Femur (tissue), 1 donor: ENCODE results near the gene FBXO36.
"Not testable (repeated sequence)": the region's sequence is repeated elsewhere in the genome, so short reads cannot be mapped to it uniquely, and the experiment has no call there.

Source experiments
- DNase-seq: peaks from one replicate; pipeline ENCODE4 v3.0.0-alpha.2; 2017

Gene FBXO36

DNA sequence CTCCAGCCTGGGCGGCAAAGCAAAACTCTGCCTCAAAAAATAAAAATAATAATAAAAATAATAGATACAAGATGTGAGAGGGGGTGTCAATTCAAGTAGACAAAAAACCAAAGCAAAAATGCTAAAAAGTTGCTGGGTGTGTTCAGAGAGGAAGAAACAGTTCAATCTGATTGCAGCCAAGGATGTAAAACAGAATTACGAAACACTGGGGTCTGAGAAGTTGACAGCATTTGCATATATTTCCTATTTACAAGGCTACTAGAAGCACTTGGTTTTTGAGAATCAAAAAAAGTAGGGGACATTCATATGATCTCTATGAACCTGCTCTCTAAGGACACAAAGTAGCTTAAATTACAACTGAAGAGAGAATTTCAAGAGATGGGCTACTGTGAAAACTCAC is 8.1 kb upstream of the FBXO36 start:
- no peak for DNase-seq

DNA sequence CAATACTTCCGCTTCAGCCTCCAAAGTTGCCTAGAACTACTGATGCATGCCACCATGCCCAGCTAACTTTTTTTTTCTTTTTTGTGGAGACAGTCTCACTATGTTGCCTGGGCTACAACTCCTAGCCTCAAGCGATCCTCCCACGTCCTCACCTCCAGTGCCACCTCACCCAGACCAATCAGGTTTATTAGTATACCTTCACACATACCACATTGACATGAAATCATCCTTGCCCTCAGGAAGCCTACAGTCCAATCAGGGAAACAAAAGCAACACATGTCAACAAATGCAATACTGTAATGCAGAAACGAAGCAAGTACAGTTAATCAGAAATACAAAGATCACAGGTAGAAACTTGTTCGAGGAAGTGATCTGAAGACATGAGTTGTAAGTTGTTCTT is 4.5 kb upstream of the FBXO36 start:
- no peak for DNase-seq

DNA sequence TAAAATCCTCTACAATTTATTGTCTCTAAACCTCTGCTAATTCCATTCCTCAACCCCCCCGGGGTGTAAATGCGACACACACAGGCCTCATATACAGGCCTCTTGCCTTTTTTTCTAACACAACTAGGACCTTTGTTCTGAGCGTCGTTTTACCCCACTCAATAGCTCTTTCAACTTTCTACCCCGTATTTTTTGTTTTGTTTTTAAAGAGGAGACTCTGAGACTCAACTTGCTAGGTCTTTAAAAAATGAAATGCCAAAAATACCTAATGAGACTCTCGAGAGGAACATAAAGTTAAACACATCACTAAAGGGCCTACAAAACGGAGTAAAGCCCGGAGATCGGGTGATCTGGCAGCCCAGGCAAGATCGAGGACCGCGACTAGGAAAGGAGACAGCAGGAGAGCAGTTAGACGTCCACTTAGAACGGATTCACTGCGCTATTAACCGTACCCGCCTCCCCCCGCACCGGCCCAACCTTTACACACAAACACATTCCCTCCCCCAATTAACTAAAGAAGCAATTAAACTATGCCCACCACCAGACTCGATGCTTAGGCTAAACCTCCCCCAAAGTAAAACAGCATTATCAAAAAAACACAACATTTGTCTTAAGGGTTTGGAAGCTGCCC is 2.2 kb upstream of the FBXO36 start:
- DNase-seq, result peak; percentile 28

DNA sequence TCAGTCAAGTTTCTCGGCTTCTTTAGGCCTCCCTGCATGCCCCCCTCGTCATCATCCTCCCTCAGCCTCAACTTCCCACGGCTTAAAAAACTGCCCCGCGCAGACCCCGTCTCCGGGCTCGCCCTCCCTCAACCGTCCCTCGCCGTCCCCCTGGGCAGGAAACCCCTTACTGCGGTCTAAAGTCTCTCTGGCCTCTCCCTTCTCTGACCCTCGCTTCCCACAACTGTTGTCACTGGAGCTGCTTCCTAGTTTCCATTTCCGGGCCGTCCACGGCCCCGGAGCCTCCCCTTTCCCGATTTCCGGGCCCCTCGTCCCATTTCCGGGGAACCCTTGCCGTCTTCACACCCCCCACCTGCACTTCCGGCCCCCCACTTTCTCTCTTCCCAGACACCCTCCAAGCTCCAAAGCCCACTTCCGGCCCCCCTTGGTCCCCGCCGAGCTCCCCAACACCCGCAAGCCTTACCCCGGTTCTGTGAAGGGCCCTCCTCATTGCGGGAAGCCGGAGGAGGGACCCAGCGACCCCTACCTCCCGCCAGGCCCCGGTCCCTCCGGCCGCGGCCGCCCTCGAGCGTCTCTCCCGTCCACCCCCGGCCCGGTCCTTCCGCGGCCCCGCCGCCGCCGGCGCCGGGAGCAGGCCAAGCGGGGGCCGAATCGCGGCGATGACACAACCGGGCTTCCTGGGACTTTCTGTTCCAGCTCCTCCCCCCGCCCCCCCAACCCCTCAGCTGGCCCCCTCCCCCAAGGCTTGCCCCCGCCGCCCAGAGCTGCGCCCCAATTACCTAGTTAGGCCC is 1.0 kb upstream of the FBXO36 start:
- peak; percentile 84 for DNase-seq

DNA sequence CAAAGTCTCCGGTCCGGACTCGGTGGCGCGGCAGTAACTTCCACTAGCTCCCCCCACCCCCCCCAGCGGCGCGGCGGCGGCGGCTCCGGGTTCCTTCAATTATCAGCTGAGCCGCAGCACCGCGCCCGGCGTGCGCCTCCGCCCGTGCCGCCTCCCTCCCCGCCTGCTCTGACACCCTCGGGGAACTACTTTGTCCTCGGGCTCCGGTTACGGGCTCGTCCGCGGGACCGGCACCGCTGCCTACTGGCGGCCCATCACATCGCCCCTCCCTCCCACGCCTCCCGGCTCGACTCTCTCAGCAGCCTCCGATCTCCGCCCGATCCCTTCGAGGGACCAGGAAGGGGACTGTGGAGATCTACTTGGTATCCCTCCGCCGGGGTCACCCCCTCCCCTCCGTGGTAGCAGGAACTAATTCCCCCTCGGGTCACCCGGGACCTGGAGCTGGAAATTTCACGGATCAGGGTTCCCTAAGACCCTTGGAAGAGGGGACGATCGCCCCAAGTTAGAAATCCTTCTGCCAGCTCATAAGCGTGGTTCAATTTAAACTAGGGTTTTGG is 333 bp upstream of the FBXO36 start, which contains the start of gene TRIP12:
Gene TRIP12 (minus strand): TSS at position 118 of the 557 bp plus-strand sequence. CDS start 41,930 bp downstream, outside the sequence.
- DNase-seq, result peak; percentile 96

DNA sequence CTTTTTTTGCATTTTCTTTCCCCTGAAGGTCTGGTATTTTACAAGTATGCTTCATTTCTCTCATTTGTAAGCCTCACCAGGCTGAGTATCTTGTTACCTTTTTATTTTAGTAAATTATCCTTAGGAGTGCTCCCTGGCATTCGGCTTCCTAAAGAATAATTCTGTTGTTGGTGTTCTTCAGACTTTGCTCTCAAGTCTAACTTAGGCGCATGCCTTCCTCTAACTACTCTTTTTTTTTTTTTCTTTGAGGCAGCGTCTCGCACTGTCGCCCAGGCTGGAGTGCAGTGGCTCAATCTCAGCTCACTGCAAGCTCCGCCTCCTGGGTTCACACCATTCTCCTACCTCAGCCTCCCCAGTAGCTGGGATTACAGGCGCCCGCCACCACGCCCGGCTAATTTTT is 2.2 kb downstream of the FBXO36 start:
- DNase-seq, result not testable (repeated sequence)

DNA sequence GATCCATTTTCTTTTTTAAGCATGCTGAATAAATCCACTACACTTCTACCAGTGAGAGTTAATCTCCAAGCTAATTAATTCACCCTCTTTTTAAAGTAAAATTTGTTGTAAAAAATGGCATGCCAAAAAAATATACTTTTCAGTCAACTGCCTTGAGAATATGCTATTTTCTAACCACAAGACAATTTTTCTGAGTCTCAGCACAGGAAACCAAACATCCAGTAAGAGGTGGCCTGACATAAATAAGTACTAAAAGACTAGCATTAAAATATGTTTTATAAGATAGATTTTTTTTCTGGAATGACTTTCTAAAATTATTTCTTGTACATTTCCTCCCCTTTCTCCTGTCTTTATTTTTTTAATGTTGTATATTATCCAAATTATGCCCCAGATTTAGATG is 2.9 kb downstream of the FBXO36 start:
- DNase-seq, result no peak

DNA sequence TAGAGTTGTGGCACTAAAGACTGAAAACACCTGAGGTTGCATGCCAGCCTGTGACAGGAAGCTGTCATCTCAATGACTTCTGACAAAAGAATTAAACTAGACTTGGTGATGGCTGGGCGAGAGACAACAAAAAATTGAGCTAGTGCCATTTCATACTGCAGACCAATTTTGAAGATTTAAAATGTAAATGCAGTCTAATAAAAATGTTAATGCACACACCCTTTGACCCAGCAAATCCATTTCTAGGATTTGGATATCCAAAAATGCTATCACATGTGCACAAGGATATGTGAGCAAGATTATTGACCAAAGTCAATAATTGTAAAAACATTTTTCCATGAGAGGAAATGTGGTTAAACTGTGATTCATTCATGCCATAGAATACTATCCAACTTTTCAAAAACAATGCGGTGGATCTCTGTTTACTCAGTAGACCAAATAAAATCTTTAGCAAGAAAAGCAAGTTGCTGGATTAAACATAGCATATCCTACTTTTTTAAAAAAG is 5.6 kb downstream of the FBXO36 start:
- DNase-seq, result no peak

DNA sequence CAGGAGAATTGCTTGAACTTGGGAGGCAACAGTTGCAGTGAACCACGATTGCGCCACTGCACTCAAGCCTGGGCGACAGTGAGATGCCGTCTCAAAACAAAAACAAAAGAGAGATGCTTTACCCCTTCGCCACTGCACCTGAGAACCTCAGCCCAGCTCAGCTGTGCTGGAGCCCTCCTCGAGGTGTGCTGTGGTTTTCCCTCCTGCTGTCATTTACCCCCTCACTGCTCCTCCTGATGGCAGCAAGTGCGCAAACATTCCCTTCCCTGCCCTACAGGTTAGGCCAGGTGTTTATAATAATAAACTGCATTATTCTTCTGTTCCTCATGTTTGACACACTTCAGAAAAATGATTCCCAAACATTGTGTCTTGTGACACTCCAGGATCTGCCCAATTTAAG is 8.4 kb downstream of the FBXO36 start:
- no peak for DNase-seq

DNA sequence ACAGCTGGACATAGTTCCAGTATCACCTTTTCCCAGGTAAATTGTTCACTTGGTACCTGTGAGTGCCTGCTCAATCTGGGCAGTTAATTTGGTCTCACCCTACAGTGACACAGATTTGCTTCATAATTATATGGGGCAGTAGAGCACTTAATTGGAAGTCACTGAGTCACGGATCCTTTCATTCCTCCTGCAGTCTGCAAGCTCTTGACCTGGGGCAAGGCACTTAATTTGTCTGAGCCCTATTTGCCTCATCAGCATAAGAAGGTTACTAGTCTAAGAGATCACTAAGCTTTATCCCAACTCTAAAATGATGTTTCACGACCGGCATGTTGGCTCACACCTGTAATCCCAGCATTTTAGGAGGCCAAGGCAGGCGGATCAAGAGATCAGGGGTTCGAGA is 8.9 kb downstream of the FBXO36 start:
- no peak for DNase-seq

DNA sequence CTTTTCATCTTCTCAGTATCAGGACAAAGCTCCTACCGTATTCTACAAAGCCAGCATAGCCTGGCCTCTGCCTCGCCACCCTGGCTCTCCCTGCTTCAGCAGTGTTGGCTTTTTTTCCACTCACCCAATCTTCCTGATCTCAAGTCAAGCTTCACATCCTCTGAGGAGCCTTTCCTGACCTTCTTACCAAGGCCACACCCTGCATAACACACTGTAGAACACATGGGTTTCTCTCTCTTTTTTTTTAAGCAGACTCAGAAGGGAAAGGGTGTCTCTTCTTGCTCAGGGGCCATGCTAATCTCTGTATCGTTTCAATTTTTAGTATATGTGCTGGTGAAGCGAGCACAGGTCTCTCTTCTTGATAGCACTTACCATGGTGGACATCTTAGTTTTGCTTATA is 15.2 kb downstream of the FBXO36 start:
- no peak for DNase-seq

DNA sequence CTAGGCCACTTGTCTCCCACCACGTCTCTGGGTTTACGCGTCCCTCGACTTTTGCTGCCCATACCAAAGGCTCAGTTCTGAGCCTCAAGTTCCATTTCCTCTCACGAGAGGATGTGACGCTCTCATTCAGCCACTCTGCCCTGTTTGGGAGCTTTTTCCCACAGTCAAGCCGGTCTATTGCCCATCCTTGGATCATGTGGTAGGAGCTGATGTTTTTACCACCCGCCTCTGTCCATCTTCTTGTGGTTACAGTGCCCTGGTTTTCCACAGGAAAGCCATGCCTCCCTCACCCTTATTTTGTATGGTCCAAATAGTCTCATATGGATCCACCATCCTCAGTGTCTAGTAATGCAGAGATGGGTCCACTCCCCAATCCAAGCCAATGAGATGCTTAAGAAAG is 20.4 kb downstream of the FBXO36 start:
- DNase-seq, result no peak

DNA sequence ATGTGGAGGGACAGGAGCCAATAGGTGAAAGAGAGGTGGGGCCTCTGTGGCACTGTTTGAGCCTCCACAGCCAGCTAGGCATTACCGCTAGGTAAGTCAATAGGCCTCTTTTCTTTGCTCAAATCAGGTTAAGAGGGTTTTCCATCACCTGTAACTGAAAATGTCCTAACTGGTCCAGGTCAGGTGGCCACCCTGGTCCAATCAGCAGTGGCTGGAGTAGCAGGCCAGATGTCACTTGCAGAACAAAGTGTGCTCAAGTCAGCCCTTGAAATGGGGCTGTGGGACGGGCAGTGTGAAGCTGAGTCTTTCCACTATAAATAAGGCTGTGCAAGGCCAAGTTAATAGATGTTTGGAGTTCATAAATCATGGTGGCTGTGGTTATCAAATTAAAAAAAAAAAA is 20.9 kb downstream of the FBXO36 start:
- DNase-seq, result no peak

DNA sequence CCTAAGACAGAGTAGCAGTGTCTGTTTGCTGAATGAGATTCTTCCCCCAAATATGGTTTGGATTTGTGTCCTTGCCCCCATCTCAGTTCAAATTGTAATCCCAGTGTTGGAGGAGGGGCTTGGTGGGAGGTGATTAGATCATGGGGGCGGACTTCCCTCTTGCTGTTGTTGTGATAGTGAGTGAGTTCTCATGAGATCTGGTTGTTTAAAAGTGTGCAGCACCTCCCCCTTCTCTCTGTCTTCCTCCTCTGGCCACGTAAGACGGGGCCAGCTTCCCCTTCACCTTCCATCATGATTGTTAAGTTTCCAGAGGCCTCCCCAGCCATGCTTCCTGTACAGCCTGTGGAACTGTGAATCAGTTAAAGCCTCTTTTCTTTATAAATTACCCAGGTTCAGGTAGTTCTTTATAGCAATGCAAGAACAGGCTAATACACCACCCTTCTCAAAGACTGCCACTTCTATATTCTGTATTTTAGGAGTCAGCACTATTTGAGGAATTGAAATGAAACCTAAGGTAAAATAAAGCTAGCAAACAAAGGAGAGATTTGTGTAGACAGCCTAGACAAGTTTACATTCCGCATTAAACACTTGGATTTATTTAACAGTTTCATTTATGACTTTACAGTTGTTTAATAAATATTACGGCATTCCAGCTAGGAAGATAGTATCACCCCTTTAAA is 21.6 kb downstream of the FBXO36 start:
- DNase-seq, result no peak

DNA sequence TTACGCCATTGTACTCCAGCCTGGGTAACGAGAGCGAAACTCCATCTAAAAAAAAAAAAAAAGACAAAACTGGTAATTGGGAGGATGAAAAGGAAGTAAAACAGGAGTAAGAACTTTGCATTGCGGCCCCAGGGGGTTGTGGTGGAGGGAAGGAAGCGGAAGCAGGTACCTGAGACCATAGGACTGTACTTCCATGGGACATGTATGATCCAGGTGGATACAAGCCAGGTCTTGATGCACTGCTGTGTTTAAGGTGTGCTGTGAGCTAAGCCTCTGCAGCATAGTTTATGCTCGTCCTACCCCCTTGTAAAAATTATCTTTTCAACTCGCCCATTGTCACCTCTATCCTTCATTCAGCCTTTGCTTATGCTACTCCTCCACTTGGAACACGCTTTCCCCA is 23.7 kb downstream of the FBXO36 start:
- no peak for DNase-seq

DNA sequence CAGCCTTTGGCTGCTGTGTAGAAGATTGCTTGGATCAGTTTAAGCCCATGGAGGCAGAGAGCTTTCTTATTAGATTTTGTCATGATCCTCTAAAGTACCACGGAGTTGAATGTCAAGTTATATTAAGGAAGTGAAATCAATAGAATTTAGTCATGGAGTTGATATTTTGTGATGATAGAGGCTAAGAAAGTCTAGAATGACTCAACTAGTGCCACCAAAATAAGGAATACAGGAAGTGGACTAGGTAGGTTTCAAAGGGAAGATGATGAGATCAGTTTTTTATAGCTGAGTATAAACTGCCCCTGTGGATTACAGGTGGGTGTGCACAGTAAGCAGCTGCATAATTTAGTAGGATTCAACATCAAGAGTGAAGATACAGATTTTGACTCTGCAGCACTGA is 25.2 kb downstream of the FBXO36 start:
- DNase-seq, result no peak

DNA sequence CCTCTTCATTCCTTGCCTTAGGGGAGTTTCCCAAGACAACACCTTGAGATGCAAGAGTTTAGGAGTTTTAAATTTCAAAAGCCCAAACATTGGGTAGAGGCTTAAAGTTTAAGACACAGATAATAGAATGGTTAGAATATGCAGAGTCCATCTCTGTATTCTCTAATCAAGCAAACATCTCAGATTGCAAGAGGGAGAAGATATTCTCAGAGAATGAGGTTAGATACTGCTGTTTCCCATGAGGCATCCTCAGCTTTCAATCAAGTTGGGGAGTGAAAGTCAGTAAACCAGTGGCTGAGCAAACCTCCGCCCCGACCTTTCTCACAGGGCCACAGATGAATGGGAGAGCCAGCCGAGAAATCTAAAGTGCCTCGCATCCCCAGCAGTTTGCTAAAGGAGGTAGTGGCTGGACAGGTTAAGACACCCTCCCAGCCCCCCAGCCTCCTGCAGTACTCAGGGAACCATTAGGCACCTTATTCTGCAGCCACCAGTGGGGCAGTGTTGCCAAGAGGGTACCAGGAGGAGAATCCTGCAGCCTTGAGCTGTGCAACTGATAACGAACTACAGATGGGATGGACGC is 30.0 kb downstream of the FBXO36 start:
- DNase-seq, result no peak

DNA sequence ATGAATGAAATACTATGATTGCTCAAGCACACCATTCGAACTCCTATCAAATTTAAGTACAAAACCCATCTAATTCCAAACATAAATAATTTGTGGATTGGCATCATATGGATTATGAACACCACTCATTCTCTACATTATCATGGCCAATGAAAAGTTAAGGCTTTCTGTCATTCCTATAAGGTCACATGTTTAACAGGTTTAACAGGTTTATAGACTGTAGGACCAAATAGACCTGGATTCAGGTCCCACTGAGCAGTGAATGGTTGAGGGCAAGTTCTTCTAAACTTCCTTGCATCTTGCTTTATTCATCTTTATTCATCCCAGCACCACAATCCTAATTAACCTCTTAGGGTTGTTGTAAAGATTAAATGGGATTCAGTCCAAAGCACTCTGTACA is 33.4 kb downstream of the FBXO36 start:
- DNase-seq, result no peak

DNA sequence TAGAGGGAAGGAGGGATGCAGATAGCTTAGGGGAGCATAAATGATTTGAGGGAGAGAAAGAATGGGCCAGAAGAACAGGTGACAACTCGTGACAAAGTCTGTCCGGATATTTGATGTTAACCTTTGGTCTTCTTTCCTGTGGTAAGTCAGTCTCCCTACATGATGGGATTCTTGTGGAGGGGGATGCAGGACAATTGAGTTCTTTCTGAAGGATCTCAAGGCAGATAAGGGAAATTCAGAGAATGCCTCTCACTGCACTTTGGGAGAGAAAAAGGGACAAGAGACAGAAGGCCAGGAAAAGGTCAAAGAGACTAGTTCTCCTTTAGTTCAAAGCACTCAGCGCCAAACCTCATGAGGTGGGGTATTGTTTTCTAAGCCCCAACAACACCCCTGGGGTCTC is 34.2 kb downstream of the FBXO36 start:
- no peak for DNase-seq

DNA sequence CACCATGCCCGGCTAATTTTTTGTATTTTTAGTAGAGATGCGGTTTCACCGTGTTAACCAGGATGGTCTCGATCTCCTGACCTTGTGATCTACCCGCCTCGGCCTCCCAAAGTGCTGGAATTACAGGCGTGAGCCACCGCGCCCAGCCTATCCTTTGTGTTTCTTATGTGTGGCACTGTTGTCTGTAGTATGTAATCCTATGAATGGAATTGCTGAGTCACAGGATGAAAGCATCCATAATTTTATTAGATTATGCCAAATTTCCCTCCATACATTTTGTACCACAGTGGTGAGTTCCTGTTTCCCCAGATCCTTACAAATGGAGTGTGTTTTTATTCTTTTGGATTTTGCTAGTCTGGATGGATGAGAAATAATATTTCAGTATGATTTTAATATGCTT is 41.3 kb downstream of the FBXO36 start:
- not testable (repeated sequence) for DNase-seq

DNA sequence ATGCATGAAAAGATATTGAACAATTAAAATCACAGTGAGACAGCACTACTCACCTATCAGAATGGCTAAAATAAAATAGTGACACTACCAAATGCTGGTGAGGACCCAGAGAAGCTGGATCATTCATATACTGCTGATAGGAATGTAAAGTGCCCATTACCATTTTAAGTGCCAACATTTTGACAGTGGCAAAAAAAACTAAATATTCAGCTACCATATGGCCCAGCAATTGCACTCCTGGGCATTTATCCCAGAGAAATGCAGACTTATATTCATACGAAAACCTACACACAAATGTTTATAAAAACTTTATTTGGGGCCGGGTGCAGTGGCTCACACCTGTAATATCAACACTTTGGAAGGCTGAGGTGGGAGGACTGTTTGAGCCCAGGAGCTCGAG is 47.6 kb downstream of the FBXO36 start:
- DNase-seq, result no peak

DNA sequence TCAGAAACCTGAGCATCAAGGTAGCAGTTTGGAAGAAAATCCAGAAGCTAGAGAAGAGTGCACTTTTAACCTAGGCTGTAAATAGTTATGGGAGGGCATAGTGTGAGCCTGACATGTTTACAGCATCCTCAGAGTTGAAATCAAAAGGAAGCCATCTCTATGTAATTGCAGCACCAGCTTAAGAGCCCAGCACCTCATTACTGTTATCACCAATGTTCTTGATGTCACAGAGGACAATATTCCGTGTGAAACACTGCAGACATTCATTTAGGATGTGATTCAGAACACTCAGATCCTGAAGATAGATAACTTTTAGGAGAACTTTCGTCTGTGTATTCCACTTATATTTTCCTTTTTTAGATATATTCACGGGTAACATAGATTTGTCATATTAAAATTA is 48.1 kb downstream of the FBXO36 start:
- DNase-seq, result no peak

DNA sequence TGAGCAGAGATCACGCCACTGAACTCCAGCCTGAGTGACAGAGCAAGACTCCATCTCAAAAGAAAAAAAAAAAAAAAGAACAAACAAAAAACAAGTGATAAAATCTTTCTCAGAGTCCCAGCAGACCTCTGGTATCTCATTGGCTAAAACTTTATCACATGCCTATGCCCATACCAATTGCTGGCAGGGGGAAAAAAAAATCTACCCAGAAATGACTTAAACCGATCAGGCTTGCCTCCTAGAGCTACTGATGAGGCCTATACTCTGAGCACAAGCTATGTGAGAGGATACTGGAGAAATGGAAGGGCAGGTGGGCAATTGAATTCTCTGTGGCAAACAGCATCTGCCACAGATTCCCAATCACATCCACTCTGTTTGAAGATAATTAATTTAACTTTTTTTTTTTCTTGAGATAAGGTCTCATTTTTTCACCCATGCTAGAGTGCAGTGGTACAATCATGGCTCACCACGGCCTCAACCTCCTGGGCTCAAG is 49.0 kb downstream of the FBXO36 start:
- DNase-seq, result no peak
